SU-DHL-6 (cell line): ENCODE measurements around the gene SMAD5.

ENCODE experiments used
- CTCF ChIP-seq: fragments of 200-600 bp; sonication (generic); IDR thresholded peaks from one replicate; pipeline ENCODE4 v1.5.1; 2017; ENCODE audit warnings: antibody characterized with exemption, mild to moderate bottlenecking, low read length, moderate library complexity; ENCODE audit not compliant: insufficient read depth, poor library complexity, severe bottlenecking
- EZH2phosphoT487 ChIP-seq: fragments of 200-600 bp; sonication (generic), shearing (Covaris generic); conservative IDR thresholded peaks from 2 replicates; pipeline ENCODE4 v1.6.1; 2018; ENCODE audit warnings: mild to moderate bottlenecking, antibody characterized with exemption, low read length, moderate library complexity, mixed read lengths

GRCh38 chr5:136205941-136206340 is 73.3 kb downstream of the SMAD5 start:
- TF ChIP-seq CTCF (no peak), EZH2phosphoT487 (no peak)
